Smooth muscle cell of the brain vasculature (primary cell): ENCODE measurements around the gene SLC38A10.
A peak's percentile ranks its signal among the peaks of the same experiment; 100 is the strongest.

Experiments used
- DNase-seq: peaks from one replicate; pipeline ENCODE4 v3.0.0-alpha.2; 2012; ENCODE audit warnings: low read depth, low spot score

SLC38A10 gene

GRCh38 chr17:81295031-81295675 lies at the start of gene SLC38A10:
TSS of gene SLC38A10 (minus strand) at chr17:81295307. CDS start at chr17:81294921, 386 bp downstream.
- DNase-seq, result peak; percentile 26

GRCh38 chr17:81342269-81343070 lies 47.4 kb upstream of the SLC38A10 start:
- no peak for DNase-seq

- no peak for DNase-seq
Observed at GRCh38 chr17:81341516-81342268, 46.6 kb upstream of the SLC38A10 start.

- no peak for DNase-seq
Observed at GRCh38 chr17:81340607-81341515, 45.8 kb upstream of the SLC38A10 start.

- DNase-seq, result no peak
Observed at GRCh38 chr17:81339534-81340296, 44.6 kb upstream of the SLC38A10 start.

- DNase-seq, result no peak
Observed at GRCh38 chr17:81339191-81339533, 44.1 kb upstream of the SLC38A10 start.

GRCh38 chr17:81338274-81339190 lies 43.4 kb upstream of the SLC38A10 start:
- no peak for DNase-seq

GRCh38 chr17:81337476-81337879 lies 42.4 kb upstream of the SLC38A10 start:
- no peak for DNase-seq

GRCh38 chr17:81336930-81337325 lies 41.8 kb upstream of the SLC38A10 start:
- DNase-seq, result no peak

- DNase-seq, result no peak
Observed at GRCh38 chr17:81336296-81336929, 41.3 kb upstream of the SLC38A10 start.

- no peak for DNase-seq
Observed at GRCh38 chr17:81335773-81336157, 40.7 kb upstream of the SLC38A10 start.

GRCh38 chr17:81334987-81335772 lies 40.1 kb upstream of the SLC38A10 start:
- no peak for DNase-seq

- DNase-seq, result no peak
Observed at GRCh38 chr17:81334391-81334901, 39.3 kb upstream of the SLC38A10 start.

- DNase-seq, result no peak
Observed at GRCh38 chr17:81333616-81334368, 38.7 kb upstream of the SLC38A10 start.

GRCh38 chr17:81332914-81333528 lies 37.9 kb upstream of the SLC38A10 start:
- DNase-seq, result no peak

GRCh38 chr17:81332118-81332834 lies 37.2 kb upstream of the SLC38A10 start:
- DNase-seq, result no peak
